RPMI7951 (cell line): ENCODE measurements around the gene PUM1. TPM values are rescaled to one million over a fixed set of nuclear protein-coding genes. Genes with fewer than 3 reads are reported as not detected.
A peak's percentile ranks its signal among the peaks of the same experiment; 100 is the strongest.
"Not testable (repeated sequence)": the region's sequence is repeated elsewhere in the genome, so short reads cannot be mapped to it uniquely, and the experiment has no call there.

Experiments used
- DNase-seq: peaks from one replicate; pipeline ENCODE4 v3.0.0-alpha.2; 2012; ENCODE audit warnings: low read depth
- total RNA-seq: library from RNA; depleted of rRNA; stranded (reverse); fragments of >200 nt; shearing (Covaris generic); gene quantifications from 2 replicates; pipeline ENCODE4 v1.2.3, GENCODE V29; 2014; rRNA removed

PUM1 gene, protein sequence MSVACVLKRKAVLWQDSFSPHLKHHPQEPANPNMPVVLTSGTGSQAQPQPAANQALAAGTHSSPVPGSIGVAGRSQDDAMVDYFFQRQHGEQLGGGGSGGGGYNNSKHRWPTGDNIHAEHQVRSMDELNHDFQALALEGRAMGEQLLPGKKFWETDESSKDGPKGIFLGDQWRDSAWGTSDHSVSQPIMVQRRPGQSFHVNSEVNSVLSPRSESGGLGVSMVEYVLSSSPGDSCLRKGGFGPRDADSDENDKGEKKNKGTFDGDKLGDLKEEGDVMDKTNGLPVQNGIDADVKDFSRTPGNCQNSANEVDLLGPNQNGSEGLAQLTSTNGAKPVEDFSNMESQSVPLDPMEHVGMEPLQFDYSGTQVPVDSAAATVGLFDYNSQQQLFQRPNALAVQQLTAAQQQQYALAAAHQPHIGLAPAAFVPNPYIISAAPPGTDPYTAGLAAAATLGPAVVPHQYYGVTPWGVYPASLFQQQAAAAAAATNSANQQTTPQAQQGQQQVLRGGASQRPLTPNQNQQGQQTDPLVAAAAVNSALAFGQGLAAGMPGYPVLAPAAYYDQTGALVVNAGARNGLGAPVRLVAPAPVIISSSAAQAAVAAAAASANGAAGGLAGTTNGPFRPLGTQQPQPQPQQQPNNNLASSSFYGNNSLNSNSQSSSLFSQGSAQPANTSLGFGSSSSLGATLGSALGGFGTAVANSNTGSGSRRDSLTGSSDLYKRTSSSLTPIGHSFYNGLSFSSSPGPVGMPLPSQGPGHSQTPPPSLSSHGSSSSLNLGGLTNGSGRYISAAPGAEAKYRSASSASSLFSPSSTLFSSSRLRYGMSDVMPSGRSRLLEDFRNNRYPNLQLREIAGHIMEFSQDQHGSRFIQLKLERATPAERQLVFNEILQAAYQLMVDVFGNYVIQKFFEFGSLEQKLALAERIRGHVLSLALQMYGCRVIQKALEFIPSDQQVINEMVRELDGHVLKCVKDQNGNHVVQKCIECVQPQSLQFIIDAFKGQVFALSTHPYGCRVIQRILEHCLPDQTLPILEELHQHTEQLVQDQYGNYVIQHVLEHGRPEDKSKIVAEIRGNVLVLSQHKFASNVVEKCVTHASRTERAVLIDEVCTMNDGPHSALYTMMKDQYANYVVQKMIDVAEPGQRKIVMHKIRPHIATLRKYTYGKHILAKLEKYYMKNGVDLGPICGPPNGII
- 37.9 and 47.8 TPM in 2 replicates for total RNA-seq

DNA sequence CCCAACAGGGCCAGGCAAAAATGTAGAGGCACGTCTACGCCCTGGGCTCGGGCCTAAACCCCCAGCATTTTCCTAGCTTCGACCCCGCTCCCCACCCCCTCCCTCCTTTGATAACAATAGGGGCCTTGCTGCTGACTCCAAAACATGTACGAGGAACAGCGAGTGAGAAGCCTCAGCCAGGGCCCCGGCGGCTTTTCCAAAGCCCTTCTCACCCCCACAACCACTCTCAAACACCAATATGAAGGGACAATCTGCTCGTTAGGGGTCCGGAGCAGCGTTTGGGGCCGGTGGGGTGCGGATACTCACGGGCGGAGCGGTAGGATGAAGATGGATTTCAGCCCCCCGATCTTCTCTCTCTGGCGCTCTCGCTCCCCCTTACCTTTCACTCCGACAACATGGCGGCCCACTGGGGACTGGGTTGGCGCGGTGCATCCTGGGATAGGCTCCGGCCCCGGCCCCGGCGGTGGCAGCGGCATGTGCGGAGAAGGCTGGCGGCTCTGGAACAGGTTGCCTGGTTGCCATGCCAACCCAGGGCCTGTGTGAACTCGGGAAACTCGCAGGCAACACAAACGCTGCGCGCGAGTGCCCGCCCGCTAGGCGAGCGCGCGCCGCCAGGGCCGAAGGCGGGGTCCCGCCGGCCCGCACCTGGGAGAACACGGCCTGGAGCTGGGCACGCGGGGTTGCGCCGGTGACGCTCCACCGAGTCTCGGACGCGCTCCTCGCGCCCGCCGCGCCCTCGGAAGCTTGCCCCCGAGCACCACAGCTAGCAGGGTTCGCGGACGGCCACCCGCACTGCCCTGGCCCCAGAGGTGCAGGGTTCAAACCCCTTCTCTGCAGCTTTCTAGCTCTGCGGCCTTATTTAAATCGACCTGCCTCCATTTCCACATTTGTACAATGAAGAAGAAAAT is at the start of gene PUM1:
TSS of gene PUM1 (minus strand) at position 408 of the 908 bp plus-strand sequence. CDS start 6,151 bp downstream, outside the sequence.
- DNase-seq: peak; percentile 98

DNA sequence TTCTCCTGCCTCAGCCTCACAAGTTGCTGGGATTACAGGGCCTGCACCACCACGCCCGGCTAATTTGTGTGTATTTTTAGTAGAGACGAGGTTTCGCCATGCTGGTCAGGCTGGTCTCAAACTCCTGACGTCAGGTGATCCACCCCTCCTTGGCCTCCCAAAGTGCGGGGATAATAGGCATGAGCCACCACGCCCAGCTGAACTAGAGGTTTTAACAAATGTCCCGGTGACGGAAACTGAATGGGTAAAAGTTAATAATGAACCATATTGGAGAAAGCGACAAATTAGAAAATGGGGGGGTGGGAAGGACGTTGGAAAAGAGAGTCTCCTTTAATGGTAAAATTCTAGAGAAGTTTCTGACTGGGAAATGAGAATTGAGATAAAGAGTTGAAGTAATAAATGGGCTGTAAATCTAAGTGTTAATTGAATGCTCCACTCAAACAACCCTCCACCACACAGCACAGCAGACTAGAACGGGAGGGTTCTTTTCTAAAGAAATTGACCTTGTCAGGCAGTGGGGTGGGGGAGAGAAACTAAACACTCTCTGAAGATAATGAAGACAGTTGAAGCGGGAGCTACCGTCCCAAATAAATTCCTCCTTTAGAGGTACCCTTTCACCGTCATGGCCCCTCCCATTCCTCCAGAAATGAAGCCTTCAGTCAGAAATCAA is 46.9 kb upstream of the PUM1 start:
- DNase-seq: no peak

DNA sequence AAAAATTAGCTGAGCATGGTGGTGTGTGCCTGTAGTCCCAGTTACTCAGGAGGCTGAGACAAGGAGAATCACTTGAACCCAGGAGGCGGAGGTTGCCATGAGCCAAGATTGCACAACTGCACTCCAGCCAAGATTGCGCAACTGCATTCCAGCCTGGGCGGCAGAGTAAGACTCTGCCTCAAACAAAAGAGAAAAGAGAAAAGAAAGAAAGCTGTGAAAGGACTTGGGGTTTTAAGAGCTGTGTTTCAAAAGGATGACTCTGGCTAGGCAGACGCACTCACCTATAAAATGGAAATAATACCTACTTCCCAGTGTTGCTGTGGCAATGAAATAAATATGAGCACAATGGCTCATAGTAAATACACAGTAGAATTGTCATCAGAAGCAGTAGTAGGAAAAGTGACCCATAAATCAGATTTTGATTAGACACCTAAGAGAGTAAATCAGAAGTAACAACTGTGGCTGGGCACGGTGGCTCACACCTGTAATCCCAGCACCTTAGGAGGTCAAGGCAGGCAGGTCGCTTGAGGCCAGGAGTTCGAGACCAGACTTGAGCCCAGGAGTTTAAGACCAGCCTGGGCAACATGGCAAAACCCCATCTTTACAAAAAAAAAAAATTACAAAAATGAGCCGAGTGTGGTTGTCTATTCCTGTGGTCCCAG is 45.9 kb upstream of the PUM1 start:
- peak; percentile 63 for DNase-seq

DNA sequence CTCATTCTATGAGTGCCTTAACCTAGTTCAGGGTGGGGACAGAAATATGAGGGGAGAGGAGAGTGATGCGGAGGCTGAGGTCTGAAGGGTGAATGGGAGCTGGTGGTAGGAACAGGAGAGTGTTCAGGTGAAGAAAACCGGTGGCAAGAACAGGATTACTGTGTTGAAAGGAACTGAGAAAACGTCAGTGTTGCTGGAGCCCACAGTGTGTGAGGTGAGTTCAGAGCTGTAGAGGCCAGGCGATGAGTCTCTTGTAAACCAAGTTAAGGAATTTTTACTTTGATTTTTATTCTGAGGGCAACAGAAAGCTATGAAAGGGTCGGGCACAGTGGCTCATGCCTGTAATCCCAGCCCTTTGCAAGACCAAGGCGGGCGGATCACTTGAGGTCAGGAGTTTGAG is 45.3 kb upstream of the PUM1 start:
- DNase-seq: no peak

DNA sequence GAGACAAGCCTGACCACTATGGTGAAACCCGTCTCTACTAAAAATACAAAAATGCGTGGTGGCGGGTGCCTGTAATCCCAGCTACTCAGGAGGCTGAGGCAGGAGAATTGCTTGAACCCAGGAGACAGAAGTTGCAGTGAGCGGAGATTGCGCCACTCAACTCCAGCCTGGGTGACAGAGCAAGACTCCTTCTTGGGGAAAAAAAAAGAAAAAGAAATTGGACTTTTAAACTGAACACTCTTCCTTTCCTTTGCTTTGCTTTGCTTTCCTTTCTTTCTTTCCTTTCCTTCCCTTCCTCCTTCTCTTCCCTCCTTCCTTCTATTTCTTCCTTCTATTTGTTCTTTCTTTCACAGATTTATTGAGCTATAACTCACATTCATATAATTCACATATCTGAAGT is 43.3 kb upstream of the PUM1 start:
- DNase-seq: no peak

DNA sequence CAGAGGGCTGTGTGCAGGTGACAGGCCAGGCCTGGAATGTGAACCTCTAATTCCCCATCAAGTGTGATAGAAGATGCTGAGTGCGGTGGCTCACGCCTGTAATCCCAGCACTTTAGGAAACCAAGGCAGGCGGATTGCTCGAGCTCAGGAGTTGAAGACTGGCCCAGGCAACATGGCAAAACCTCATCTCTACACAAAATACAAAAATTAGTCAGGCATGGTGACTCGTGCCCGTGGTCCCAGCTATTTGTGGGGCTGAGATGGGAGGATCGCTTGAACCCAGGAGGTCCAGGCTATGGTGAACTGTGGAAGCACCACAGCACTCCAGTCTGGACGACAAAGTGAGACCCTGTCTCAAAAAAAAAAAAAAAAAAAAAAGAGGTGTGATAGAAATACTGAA is 40.1 kb upstream of the PUM1 start:
- no peak for DNase-seq

DNA sequence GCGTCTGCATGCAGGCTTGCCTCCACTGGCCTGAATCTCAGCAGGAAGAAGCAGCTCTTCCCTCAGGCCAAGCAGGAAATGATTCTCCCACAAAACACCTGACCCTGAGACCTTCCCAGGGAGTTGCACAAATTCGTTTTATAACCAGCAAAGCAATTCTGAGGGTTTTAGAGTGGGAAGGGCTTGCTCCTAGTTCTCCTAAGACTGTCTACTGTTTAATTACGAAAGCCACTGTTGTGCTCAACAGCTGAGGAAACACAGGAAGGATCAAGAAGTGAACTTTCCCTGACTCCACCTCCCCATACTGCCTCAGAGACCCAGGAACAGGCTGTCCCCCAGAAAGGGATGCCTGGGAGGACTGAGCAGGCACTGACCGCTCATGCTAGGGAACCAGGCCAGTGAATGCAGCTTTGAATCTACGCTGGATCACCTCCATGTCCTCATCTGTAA is 37.0 kb upstream of the PUM1 start:
- peak; percentile 93 for DNase-seq

DNA sequence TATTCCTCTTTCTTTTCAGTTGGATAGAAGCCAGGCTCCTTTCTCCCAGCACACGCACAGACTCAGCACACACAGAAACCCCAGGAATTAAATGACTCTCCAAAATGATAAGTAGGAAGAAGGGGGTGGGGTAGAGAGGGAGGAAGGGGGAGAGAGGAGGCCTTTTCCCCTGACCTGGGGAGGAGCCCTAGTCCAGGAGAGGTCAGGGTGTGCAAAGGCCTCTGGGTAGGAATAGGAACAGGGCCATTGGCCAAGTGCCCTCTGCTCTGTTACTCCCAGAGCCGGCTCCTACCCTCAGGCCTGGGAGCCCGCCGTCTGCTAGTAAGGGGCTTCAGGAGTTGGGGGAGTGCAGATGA is 35.6 kb upstream of the PUM1 start:
- peak; percentile 77 for DNase-seq

DNA sequence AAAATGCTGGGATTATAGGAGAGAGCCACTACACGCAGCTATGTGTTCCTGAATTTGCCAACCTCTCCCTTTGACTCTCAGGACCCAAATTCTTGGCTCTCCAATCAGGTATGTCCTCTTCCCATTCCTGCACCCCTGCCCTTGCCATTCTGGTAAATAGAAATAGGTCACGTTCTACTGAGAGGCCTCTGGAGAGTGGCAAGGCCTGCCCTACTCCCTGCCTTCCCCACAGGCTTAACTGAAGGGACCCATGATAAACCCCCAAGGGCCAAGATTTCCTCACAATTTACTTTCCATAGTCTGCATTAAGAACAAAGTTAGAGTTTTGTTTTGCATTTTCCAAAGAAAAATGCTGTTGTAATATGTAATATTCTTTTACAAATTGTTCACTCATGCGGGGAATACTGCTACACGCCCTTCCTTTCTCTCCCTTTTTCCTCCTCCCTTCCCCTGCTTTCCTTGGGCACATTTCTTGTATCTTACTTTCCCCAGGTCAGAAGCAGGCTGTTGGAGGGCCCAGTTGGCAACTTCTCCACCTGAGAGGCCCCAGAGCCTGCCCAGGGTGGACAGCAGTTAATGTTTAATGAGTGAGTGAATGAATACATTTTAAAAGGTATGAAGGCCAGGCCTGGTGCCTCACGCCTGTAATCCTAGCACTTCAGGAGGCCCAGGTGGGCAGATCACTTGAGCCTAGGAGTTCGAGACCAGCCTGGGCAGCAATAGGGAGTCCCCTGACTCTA is 33.9 kb upstream of the PUM1 start:
- DNase-seq: no peak

DNA sequence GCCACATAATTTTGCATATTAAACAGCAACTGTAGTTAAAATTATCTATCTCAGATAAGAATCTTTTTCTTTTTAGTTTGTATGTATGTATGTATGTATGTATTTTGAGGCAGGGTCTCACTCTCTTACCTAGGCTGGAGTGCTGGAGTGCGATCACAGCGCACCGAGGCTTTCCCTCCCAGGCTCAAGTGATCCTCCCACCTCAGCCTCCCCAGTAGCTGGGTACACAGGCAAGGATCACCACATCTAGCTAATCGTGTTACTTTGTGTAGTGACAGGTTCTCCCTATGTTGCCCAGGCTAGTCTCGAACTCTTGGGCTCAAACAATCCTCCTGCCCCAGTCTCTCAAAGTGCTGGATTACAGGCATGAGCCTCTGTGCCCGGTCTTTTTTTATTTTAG is 30.5 kb upstream of the PUM1 start:
- no peak for DNase-seq

DNA sequence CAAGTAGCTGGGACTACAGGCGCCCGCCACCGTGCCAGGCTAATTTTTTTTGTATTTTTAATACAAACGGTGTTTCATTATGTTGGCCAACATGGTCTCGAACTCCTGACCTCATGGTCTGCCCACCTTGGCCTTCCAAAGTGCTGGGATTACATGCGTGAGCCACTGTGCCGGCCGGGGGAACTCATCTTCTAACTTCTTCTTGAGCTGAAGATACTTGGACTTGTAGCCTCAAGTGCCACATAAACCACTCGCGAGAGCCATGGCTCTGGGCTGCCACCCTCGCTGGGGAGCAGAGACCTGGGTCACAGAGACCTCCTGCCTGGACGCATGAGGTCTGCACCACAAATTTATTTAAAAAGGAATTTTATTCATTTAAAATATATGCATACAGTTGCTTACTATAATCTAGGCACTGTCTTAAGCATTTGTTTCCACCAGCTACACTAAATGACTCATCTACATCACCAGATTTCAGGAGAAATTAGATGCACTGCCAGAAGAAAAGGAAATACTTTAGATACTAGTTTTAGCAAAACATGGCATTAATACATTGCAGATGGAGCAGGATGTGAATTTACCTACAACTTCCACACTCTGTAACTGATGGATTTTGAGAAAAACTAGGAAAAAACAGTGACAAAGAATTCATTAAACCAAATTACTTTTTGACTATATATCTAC is 29.9 kb upstream of the PUM1 start:
- peak; percentile 62 for DNase-seq

DNA sequence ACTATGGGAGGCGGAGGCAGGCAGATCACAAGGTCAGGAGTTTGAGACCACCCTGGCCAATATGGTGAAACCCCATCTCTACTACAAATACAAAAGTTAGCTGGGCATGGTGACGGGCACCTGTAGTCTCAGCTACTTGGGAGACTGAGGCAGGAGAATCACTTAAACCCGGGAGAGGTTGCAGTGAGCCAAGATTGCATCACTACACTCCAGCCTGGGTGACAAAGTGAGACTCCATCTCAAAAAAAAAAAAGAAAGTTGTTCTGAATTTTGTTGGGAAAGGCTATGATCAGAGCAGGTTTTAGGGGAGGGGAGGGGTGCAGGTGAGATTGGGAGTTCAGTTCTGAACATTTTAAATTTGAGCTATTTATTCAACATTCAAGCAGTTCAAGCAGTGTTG is 22.6 kb upstream of the PUM1 start:
- DNase-seq: not testable (repeated sequence)

DNA sequence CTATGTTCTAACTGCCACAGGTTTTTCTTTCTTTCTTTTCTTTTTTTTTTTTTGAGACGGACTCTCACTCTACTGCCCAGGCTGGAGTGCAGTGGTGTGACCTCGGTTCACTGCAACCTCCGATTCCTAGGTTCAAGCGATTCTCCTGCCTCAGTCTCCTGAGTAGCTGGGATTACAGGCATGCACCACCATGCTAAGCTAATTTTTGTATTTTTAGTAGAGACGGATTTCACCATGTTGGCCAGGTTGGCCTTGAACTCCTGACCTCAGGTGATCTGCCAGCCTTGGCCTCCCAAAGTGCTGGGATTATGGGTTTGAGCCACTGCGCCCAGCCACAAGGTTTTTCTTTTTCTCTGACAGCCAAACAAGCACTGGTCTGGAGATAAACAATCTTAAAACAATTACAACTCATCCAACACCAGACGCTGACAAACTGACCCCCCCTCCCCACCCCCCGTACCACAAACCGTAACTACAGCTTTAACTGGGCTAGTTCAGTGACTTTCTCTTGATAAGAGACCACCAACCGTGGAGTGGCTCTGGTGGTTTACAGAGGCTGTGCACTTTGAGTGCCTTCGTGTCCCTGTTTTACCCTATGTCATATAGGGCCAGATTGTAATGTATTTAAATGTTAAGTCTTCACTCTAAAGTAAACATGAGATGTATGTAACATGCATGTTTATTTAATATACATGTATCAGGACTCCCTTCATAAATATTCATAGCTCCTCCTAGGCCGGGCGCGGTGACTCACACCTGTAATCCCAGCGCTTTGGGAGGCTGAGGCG is 19.5 kb upstream of the PUM1 start:
- DNase-seq: no peak

DNA sequence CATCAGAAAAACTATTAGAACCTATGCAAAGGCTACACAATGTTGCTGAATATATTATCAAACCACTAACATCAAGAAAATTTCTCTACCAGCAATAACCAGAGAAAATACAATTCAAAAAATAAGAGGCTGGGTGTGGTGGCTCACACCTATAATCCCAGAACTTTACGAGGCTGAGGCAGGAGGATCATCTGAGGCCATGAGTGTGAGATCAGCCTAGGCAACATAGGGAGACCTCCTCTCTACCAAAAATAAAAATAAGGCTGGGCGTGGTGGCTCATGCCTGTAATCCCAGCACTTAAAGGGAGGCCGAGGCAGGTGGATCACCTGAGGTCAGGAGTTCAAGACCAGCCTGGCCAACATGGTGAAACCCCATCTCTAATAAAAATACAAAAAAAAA is 16.9 kb upstream of the PUM1 start:
- no peak for DNase-seq

DNA sequence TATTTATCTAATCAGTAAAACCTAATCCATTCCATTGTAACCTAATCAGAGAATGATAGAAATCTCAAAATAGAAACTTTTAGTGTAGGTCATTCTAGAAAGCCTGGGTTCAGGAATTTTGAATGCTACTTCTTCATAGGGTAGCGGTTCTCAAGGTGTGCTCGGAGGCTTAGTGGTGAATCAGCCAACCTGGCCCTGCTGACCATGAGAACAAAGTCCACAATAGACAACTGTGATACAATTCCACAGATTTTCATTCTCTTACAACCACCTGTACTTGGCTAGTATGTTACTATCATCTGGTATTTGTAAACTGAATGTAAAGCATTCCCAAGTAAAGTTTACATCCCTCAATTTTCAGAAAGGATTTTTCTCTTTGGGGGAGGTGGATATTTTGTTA is 7.5 kb upstream of the PUM1 start:
- no peak for DNase-seq

DNA sequence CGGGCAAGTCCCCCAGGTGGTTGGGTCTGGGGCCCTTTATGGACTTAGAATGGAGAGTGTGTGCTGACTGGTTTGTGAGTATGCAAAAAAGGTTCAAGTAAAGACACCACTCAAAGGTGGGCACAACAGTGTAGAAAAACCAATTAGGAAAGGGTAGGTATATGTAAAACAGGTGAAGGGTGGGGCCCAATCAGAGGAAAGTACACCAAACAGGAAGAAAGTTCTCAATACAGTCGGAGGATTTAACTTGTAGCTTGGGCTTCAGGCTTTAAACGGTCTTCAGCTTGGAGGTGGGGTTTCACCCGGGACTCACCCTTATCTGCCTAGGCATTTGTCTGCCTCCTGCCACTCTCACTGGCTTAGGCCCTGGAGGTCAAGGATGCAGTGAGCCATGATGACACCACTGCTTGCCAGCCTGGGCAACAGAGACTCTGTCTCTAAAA is 6.8 kb upstream of the PUM1 start:
- DNase-seq: no peak

DNA sequence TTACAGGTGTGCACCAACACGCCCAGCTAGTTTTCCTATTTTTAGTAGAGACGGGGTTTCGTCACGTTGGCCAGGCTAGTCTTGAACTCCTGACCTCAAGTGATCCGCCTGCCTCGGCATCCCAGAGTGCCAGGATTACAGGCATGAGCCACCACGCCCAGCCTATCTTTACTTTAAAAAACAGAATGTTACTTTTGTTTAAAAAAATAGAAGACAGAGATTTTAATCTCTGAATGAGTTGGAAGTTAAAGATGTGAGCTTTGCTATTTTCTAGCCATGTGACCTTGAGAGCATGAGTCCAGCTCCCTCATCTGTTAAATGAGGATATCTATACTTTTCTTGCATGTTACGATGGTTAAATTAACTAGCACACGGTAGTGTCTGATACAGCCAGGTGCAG is 3.9 kb upstream of the PUM1 start:
- no peak for DNase-seq
